ENCODE measurements around the gene PLAC1. TPM values are rescaled to one million over a fixed set of nuclear protein-coding genes. Genes with fewer than 3 reads are reported as not detected.

Gene PLAC1
- total and polyA plus RNA-seq, 2 of the 13 experiments (the other 11 are each of a cell fraction or from before 2014, with no cell fraction given): 0.40 to 2.7 TPM

GRCh38 chrX:134640914-134641313 lies 17.4 kb downstream of the PLAC1 start:
- DNase-seq (ENCODE audit: low spot score) (no peak), FAIRE-seq (no peak), ATAC-seq (no peak)
- CTCF ChIA-PET (ENCODE audit: low intra/inter-chr PET ratio, low total read pairs): no interaction called here
- H3K27me3 ChIP-seq (ENCODE audit: control insufficient read depth in 1 of 2, insufficient read depth in 2 of 2, low read length in 2 of 2): no peaks in the 10 kb centered on the region
- no peaks in the 10 kb centered on the region for H4K20me1 ChIP-seq (ENCODE audit: insufficient read depth, low read length)
- H3K79me2 ChIP-seq (ENCODE audit: insufficient read depth, low read length): no peaks in the 10 kb centered on the region
- intact Hi-C loops (cut with micrococcal nuclease; ENCODE audit: unreplicated experiment) (no loop called here), in situ Hi-C loops (cut with HindIII; ENCODE audit: extremely low pct_ligation_motif_present, low pct_unique_long_range_greater_than_20kb) (no loop called here)
- H3K9ac ChIP-seq (ENCODE audit: insufficient read depth, low read depth, low read length): no peak overlapping the region
- WGBS (ENCODE audit: low lambda C conversion rate): 0% methylated on average over 4 of the region's 4 CpGs
- H3K4me2 ChIP-seq (ENCODE audit: low read depth, low read length): no peak overlapping the region
- no peaks in the 10 kb centered on the region for H3K4me1 ChIP-seq (ENCODE audit: insufficient read depth, low read length)
- POLR2A ChIA-PET: no interaction called here
- H3K9me3 ChIP-seq (ENCODE audit: low read length): no peaks in the 10 kb centered on the region
- no peaks in the 10 kb centered on the region for H3K36me3 ChIP-seq (replicated peaks in 1 of 2; ENCODE audit: control insufficient read depth in 1 of 2, insufficient read depth in 2 of 2, low read length in 2 of 2)
- H2AFZ ChIP-seq (ENCODE audit: low read length): no peak overlapping the region
- no peak overlapping the region for H3K27ac ChIP-seq (ENCODE audit: extremely low read length, insufficient read depth, low read length)
- no TSS peak for BruUV-seq (replicated peaks)
- TF ChIP-seq CREB1 (IDR thresholded peaks at IDR 0.05) (no peak), CREB1 (CRISPR knock-in tag; IDR thresholded peaks at IDR 0.05) (no peak), ZNF879 (CRISPR knock-in tag; IDR thresholded peaks at IDR 0.05) (no peak), ZNF468 (CRISPR knock-in tag; IDR thresholded peaks at IDR 0.05) (no peak), ZNF768 (CRISPR knock-in tag; IDR thresholded peaks at IDR 0.05) (no peak), SRSF1 (optimal IDR thresholded peaks at IDR 0.05; ENCODE audit: low read depth, low read length) (no peak), BRD4 (CRISPR knock-in tag; IDR thresholded peaks at IDR 0.05) (no peak), POGZ (CRISPR knock-in tag; IDR thresholded peaks at IDR 0.05) (no peak), ZNF34 (CRISPR knock-in tag; IDR thresholded peaks at IDR 0.05; ENCODE audit: borderline replicate concordance) (no peak), JDP2 (CRISPR knock-in tag; IDR thresholded peaks at IDR 0.05; ENCODE audit: borderline replicate concordance) (no peak), NCOR1 (IDR thresholded peaks at IDR 0.05; ENCODE audit: borderline replicate concordance, low read length) (no peak), NCOA1 (CRISPR knock-in tag; IDR thresholded peaks at IDR 0.05) (no peak), SMARCE1 (IDR thresholded peaks at IDR 0.05; ENCODE audit: borderline replicate concordance) (no peak), ZNF441 (CRISPR knock-in tag; IDR thresholded peaks at IDR 0.05; ENCODE audit: borderline replicate concordance) (no peak), RARG (CRISPR knock-in tag; IDR thresholded peaks at IDR 0.05; ENCODE audit: low read depth) (no peak), RBFOX2 (IDR thresholded peaks at IDR 0.05; ENCODE audit: low read depth, low read length) (no peak), ZNF766 (CRISPR knock-in tag; IDR thresholded peaks at IDR 0.05; ENCODE audit: borderline replicate concordance) (no peak), ZNF343 (CRISPR knock-in tag; IDR thresholded peaks at IDR 0.05) (no peak)
- TF ChIP-seq, protein P1, sequence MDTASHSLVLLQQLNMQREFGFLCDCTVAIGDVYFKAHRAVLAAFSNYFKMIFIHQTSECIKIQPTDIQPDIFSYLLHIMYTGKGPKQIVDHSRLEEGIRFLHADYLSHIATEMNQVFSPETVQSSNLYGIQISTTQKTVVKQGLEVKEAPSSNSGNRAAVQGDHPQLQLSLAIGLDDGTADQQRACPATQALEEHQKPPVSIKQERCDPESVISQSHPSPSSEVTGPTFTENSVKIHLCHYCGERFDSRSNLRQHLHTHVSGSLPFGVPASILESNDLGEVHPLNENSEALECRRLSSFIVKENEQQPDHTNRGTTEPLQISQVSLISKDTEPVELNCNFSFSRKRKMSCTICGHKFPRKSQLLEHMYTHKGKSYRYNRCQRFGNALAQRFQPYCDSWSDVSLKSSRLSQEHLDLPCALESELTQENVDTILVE (CRISPR knock-in tag; IDR thresholded peaks at IDR 0.05): no peak
- TF ChIP-seq, protein P2, sequence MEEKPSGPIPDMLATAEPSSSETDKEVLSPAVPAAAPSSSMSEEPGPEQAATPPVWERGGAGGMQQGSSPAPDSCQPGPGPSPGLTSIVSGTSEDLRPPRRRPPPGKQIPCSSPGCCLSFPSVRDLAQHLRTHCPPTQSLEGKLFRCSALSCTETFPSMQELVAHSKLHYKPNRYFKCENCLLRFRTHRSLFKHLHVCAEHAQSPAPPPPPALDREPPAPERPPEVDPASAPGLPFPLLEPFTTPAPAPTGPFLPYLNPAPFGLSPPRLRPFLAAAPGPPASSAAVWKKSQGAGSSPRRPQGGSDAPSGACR (CRISPR knock-in tag; IDR thresholded peaks at IDR 0.05): no peak
- no peak overlapping the region for H3K4me3 ChIP-seq (replicated peaks in 1 of 3; ENCODE audit: insufficient read depth in 1 of 3, low read depth in 2 of 3, low read length in 3 of 3)

Data from HepG2 (cell line).